OCI-LY3 (cell line): ENCODE results near the gene NCEH1.

Experiments
- H2AFZ ChIP-seq: fragments of 200-600, 300-600 bp; shearing (Covaris generic); 2 replicates; pipeline ENCODE4 v1.6.0; 2014; ENCODE audit warnings: antibody characterized with exemption, low read depth, low read length
- H3K27ac ChIP-seq: fragments of 200-600, 300-600 bp; sonication (generic); 2 replicates; pipeline ENCODE4 v1.5.1; 2014; ENCODE audit warnings: mild to moderate bottlenecking, low read length, moderate library complexity, mixed read lengths
- H3K27me3 ChIP-seq: fragments of 200-600, 300-600 bp; sonication (generic); 2 replicates; pipeline ENCODE4 v1.6.1; 2014; ENCODE audit warnings: low read depth, low read length, mixed read lengths
- H3K36me3 ChIP-seq: fragments of 200-600, 300-600 bp; sonication (generic); replicated peaks from 2 replicates; pipeline ENCODE3; 2014; ENCODE audit warnings: low read depth, low read length, mixed read lengths
- H3K4me1 ChIP-seq: fragments of 300-600, 200-600 bp; sonication (generic); 2 replicates; pipeline ENCODE4 v1.6.1; 2014; ENCODE audit warnings: low read length, mixed read lengths
- H3K4me2 ChIP-seq: fragments of 200-600, 300-600 bp; sonication (generic); 2 replicates; pipeline ENCODE4 v1.6.1; 2014; ENCODE audit warnings: low read length, mixed read lengths
- H3K4me3 ChIP-seq: fragments of 300-600, 200-600 bp; sonication (generic); 2 replicates; pipeline ENCODE4 v1.5.1; 2014; ENCODE audit warnings: antibody characterized with exemption, mild to moderate bottlenecking, low read length, moderate library complexity
- H3K79me2 ChIP-seq: fragments of 300-600, 200-600 bp; shearing (Covaris generic); 2 replicates; pipeline ENCODE4 v1.6.1; 2014; ENCODE audit warnings: mild to moderate bottlenecking, low read length, mixed read lengths
- H3K9ac ChIP-seq: fragments of 300-600, 200-600 bp; shearing (Covaris generic); 2 replicates; pipeline ENCODE4 v1.6.0; 2014; ENCODE audit warnings: mild to moderate bottlenecking, low read length, moderate library complexity
- H3K9me3 ChIP-seq: fragments of 200-600, 300-600 bp; shearing (Covaris generic); 2 replicates; pipeline ENCODE4 v1.6.1; 2014; ENCODE audit warnings: low read length, mixed read lengths; ENCODE audit not compliant: insufficient read depth
- H4K20me1 ChIP-seq: fragments of 200-600, 300-600 bp; sonication (generic); 2 replicates; pipeline ENCODE4 v1.6.1; 2016; ENCODE audit warnings: low read length, mixed read lengths; ENCODE audit not compliant: insufficient read depth
- EZH2phosphoT487 ChIP-seq: fragments of 200-600 bp; shearing (Covaris generic); IDR thresholded peaks from 2 replicates; pipeline ENCODE4 v1.6.1; 2018; ENCODE audit warnings: antibody characterized with exemption, mixed run types, low read depth
- TF ChIP-seq, protein P1 (sequence below): fragments of 200-600, 300-600 bp; sonication (generic); IDR thresholded peaks from 2 replicates; pipeline ENCODE4 v1.5.1; 2014; ENCODE audit warnings: antibody characterized with exemption, low read length, low read depth

NCEH1 gene

DNA sequence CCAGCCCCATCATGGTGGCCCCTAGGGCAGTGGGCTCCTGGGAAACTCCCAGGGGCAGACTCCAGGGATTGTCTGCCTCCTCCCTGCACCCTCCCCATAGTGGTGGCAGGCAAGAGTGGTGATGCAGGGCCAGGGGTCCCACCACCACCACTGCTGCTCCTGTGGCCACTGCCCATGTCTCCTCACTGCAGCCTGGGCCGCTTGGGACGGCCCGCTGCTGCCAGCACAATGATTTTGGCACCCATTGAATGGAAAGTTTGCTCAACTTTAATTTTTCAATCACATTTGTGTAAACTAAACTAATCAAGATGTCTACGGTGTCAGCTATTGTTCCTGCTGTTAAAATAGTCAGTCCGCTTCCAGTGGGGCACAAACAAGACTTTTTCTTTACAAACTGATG lies 95.6 kb downstream of the NCEH1 start:
- Histone ChIP-seq H3K4me3 (no peak overlapping the region), H3K4me2 (no peak overlapping the region), H3K36me3 (no peaks in the 10 kb centered on the region), H3K4me1 (no peaks in the 10 kb centered on the region), H3K27ac (no peak overlapping the region), H2AFZ (no peak overlapping the region), H4K20me1 (no peaks in the 10 kb centered on the region), H3K79me2 (no peaks in the 10 kb centered on the region), H3K9ac (no peak overlapping the region), H3K9me3 (no peaks in the 10 kb centered on the region), H3K27me3 (no peaks in the 10 kb centered on the region)
- no peak for TF ChIP-seq EZH2phosphoT487
- TF ChIP-seq, protein P1, sequence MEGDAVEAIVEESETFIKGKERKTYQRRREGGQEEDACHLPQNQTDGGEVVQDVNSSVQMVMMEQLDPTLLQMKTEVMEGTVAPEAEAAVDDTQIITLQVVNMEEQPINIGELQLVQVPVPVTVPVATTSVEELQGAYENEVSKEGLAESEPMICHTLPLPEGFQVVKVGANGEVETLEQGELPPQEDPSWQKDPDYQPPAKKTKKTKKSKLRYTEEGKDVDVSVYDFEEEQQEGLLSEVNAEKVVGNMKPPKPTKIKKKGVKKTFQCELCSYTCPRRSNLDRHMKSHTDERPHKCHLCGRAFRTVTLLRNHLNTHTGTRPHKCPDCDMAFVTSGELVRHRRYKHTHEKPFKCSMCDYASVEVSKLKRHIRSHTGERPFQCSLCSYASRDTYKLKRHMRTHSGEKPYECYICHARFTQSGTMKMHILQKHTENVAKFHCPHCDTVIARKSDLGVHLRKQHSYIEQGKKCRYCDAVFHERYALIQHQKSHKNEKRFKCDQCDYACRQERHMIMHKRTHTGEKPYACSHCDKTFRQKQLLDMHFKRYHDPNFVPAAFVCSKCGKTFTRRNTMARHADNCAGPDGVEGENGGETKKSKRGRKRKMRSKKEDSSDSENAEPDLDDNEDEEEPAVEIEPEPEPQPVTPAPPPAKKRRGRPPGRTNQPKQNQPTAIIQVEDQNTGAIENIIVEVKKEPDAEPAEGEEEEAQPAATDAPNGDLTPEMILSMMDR = no peak

GRCh38 chr3:172614340-172615274 lies 96.3 kb downstream of the NCEH1 start:
- no peaks in the 10 kb centered on the region for H3K4me1 ChIP-seq
- H3K27me3 ChIP-seq = no peaks in the 10 kb centered on the region

DNA sequence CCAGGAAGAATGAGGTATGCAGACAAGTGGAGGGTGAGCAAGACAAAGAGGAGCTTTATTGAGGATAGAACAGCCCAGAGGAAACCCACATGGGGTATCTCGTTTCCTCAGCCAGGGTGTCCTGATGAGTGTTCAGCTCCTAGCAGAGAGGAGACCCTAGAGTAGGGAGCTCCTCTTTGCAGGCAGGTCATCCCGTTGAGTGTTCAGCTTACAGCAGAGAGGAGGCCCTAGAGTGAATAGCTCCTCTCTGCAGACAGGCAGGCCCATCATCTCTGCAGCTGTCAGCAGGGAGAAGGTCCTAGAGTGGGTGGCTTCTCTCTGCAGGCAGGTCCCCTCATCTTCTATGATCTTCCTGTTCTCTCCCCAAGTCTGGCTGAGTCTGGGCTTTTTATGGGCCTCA lies 97.0 kb downstream of the NCEH1 start:
- no peaks in the 10 kb centered on the region for H3K4me1 ChIP-seq
- H3K79me2 ChIP-seq = no peaks in the 10 kb centered on the region
- no peak overlapping the region for H3K27ac ChIP-seq
- H3K4me2 ChIP-seq = no peak overlapping the region
- H3K27me3 ChIP-seq = no peaks in the 10 kb centered on the region
- TF ChIP-seq, protein P1 = no peak
- TF ChIP-seq EZH2phosphoT487 = no peak
- no peak overlapping the region for H3K9ac ChIP-seq
- H3K36me3 ChIP-seq = no peaks in the 10 kb centered on the region
- H3K4me3 ChIP-seq = no peak overlapping the region
- no peaks in the 10 kb centered on the region for H3K9me3 ChIP-seq
- H2AFZ ChIP-seq = no peak overlapping the region
- H4K20me1 ChIP-seq = no peaks in the 10 kb centered on the region

More at GRCh38 chr3:172614340-172615274, 96.3 kb downstream of the NCEH1 start:
- H3K27ac ChIP-seq = no peak overlapping the region
- H3K36me3 ChIP-seq = no peaks in the 10 kb centered on the region
- no peak for TF ChIP-seq EZH2phosphoT487
- TF ChIP-seq, protein P1 = no peak
- no peaks in the 10 kb centered on the region for H3K9me3 ChIP-seq
- H3K79me2 ChIP-seq = no peaks in the 10 kb centered on the region
- no peak overlapping the region for H3K9ac ChIP-seq
- H4K20me1 ChIP-seq = no peaks in the 10 kb centered on the region
- no peak overlapping the region for H3K4me2 ChIP-seq
- no peak overlapping the region for H2AFZ ChIP-seq
- H3K4me3 ChIP-seq = no peak overlapping the region

GRCh38 chr3:172612871-172613678 lies 97.8 kb downstream of the NCEH1 start:
- H4K20me1 ChIP-seq = no peaks in the 10 kb centered on the region
- no peaks in the 10 kb centered on the region for H3K9me3 ChIP-seq
- H3K27ac ChIP-seq = no peak overlapping the region
- H3K27me3 ChIP-seq = no peaks in the 10 kb centered on the region
- H3K9ac ChIP-seq = no peak overlapping the region
- TF ChIP-seq, protein P1 = no peak
- no peak for TF ChIP-seq EZH2phosphoT487
- no peak overlapping the region for H3K4me3 ChIP-seq
- no peaks in the 10 kb centered on the region for H3K79me2 ChIP-seq
- H3K4me2 ChIP-seq = no peak overlapping the region
- H3K4me1 ChIP-seq = no peaks in the 10 kb centered on the region
- no peaks in the 10 kb centered on the region for H3K36me3 ChIP-seq
- no peak overlapping the region for H2AFZ ChIP-seq
